ENCODE data around the gene PRDX6.

Gene PRDX6

DNA sequence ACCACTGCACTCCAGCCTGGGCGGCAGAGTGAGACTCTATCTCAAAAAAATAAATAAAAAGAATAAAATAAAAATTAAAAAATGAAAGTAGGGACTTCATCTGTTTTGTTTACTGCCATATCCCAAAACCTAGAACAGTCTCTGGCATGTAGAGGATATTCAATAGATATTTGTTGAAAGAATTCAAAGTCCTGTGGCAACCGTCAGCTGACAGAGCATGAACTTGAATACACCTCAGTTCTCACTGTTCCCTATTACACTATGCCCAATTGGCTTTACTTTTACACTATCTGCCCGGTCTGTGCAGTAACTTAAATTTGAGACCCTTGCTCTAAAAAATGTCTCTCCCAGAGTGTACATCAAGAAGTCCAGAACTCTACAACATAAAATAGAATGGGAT is 46.2 kb downstream of the PRDX6 start:
- no peak overlapping the region for H3K9ac ChIP-seq (ENCODE audit: low read depth, low read length)
- H3K27me3 ChIP-seq (ENCODE audit: insufficient read depth, low read length) = no peaks in the 10 kb centered on the region
- H3K4me3 ChIP-seq (ENCODE audit: low read length) = no peak overlapping the region
- H3K27ac ChIP-seq (ENCODE audit: low read depth, low read length) = no peak overlapping the region
- no peaks in the 10 kb centered on the region for H3K9me3 ChIP-seq (ENCODE audit: insufficient read depth, low read depth, low read length)
- peaks cover 34% of the 10 kb centered on the region for H3K4me1 ChIP-seq (ENCODE audit: insufficient read depth, low read length)
- no peaks in the 10 kb centered on the region for H3K36me3 ChIP-seq (ENCODE audit: insufficient read depth, low read length)
- 94% methylated on average over 2 of the region's 3 CpGs for WGBS

DNA sequence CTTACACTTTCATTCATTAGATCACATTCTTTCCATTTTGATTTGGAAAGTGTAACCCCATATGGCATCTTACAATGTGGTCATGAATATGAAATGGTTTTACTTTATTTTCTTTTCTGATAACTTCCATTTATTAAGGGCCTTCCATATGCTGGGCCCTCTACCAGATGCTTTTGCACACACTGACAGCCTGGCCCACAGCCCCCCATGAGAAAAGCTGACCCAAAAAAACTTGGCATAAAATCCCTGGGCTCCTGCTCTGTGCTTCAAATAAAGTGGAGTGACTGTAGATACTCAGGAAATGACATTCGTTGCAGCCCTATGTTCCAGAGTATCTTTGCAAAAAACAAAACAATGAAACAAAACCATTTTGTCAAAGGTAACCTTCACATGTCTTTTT is 48.8 kb downstream of the PRDX6 start:
- peaks cover 33% of the 10 kb centered on the region for H3K4me1 ChIP-seq (ENCODE audit: insufficient read depth, low read length)
- no peak overlapping the region for H3K4me3 ChIP-seq (ENCODE audit: low read length)
- H3K9ac ChIP-seq (ENCODE audit: low read depth, low read length) = no peak overlapping the region
- WGBS = 88% methylated on average over 1 of the region's 1 CpG
- H3K36me3 ChIP-seq (ENCODE audit: insufficient read depth, low read length) = no peaks in the 10 kb centered on the region
- no peaks in the 10 kb centered on the region for H3K9me3 ChIP-seq (ENCODE audit: insufficient read depth, low read depth, low read length)
- no peaks in the 10 kb centered on the region for H3K27me3 ChIP-seq (ENCODE audit: insufficient read depth, low read length)
- no peak overlapping the region for H3K27ac ChIP-seq (ENCODE audit: low read depth, low read length)

DNA sequence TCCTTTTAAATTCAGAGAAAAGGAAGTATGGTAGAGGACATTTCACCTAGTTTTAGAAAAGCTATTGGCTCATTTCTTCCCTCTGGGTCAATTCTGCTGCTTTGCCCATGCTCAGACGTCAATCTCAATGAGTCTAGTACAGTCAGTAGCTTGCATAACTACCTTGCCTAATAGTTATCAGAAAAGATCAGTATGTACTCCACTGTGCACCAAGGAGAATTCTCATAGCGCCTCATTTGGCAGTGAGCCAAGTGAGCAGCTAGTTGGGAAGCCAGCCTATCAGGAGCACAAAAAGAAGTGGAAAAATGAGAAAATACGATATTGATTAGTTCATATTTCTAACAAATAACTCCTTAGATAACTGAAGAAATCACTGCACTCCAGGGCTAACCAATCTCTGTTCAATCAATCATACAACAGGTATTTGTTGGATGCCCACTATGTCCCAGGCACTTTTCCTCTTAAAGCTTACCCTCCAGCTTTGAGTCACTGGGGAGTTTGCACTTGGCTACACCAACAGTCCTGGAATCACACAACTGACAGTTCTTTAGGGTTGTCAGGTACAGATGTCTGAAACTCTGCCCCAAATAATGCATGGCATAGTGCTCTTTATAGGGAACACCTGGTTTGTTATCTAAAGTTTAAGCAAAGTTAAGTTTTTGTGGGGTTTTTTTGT is 50.2 kb downstream of the PRDX6 start:
- Histone ChIP-seq H3K4me3 (ENCODE audit: low read length) (no peak overlapping the region), H3K4me1 (ENCODE audit: insufficient read depth, low read length) (peaks cover 44% of the 10 kb centered on the region), H3K9me3 (ENCODE audit: insufficient read depth, low read depth, low read length) (no peaks in the 10 kb centered on the region), H3K36me3 (ENCODE audit: insufficient read depth, low read length) (no peaks in the 10 kb centered on the region), H3K9ac (ENCODE audit: low read depth, low read length) (no peak overlapping the region), H3K27ac (ENCODE audit: low read depth, low read length) (no peak overlapping the region), H3K27me3 (ENCODE audit: insufficient read depth, low read length) (no peaks in the 10 kb centered on the region)
- 95% methylated on average over 3 of the region's 3 CpGs for WGBS

- Histone ChIP-seq H3K36me3 (ENCODE audit: insufficient read depth, low read length) (no peaks in the 10 kb centered on the region), H3K27me3 (ENCODE audit: insufficient read depth, low read length) (no peaks in the 10 kb centered on the region), H3K27ac (ENCODE audit: low read depth, low read length) (no peak overlapping the region), H3K9me3 (ENCODE audit: insufficient read depth, low read depth, low read length) (no peaks in the 10 kb centered on the region), H3K4me1 (ENCODE audit: insufficient read depth, low read length) (peaks cover 44% of the 10 kb centered on the region), H3K4me3 (ENCODE audit: low read length) (no peak overlapping the region), H3K9ac (ENCODE audit: low read depth, low read length) (no peak overlapping the region)
- WGBS = 73% methylated on average over 3 of the region's 4 CpGs
Observed at GRCh38 chr1:173529106-173529505, 52.0 kb downstream of the PRDX6 start.

GRCh38 chr1:173530795-173531693 is 53.9 kb downstream of the PRDX6 start:
- 61% methylated on average over 4 of the region's 4 CpGs for WGBS
- Histone ChIP-seq H3K9me3 (ENCODE audit: insufficient read depth, low read depth, low read length) (no peaks in the 10 kb centered on the region), H3K36me3 (ENCODE audit: insufficient read depth, low read length) (no peaks in the 10 kb centered on the region), H3K27me3 (ENCODE audit: insufficient read depth, low read length) (no peaks in the 10 kb centered on the region), H3K4me1 (ENCODE audit: insufficient read depth, low read length) (peaks cover 44% of the 10 kb centered on the region), H3K27ac (ENCODE audit: low read depth, low read length) (peak overlapping the region; percentile 46; the same call in 1 of the 2 replicates), H3K4me3 (ENCODE audit: low read length) (no peak overlapping the region), H3K9ac (ENCODE audit: low read depth, low read length) (peak overlapping the region; percentile 52)

DNA sequence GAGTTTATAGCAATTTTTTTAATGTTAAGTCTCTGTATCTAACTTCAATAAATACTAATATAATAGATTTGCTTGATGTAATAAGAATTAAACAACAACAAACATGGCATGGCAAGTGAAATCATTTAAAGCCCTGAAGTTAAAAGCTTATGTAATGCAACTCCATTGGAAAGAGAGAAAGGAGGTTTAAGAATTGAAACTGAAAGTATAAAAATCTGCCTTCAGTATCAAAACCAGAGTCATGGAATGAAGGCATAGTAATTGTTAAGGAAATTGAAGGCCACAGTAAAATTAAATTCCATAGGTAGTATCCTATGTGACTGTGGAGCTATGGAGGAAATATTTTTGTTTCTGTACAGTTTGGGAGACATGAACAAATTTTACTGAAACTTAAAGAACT is 55.1 kb downstream of the PRDX6 start:
- no peaks in the 10 kb centered on the region for H3K36me3 ChIP-seq (ENCODE audit: insufficient read depth, low read length)
- H3K4me3 ChIP-seq (ENCODE audit: low read length) = no peak overlapping the region
- H3K9me3 ChIP-seq (ENCODE audit: insufficient read depth, low read depth, low read length) = no peaks in the 10 kb centered on the region
- peaks cover 42% of the 10 kb centered on the region for H3K4me1 ChIP-seq (ENCODE audit: insufficient read depth, low read length)
- no peaks in the 10 kb centered on the region for H3K27me3 ChIP-seq (ENCODE audit: insufficient read depth, low read length)
- H3K27ac ChIP-seq (ENCODE audit: low read depth, low read length) = no peak overlapping the region
- no peak overlapping the region for H3K9ac ChIP-seq (ENCODE audit: low read depth, low read length)

GRCh38 chr1:173536223-173536622 is 59.1 kb downstream of the PRDX6 start:
- no peaks in the 10 kb centered on the region for H3K36me3 ChIP-seq (ENCODE audit: insufficient read depth, low read length)
- peaks cover 11% of the 10 kb centered on the region for H3K4me1 ChIP-seq (ENCODE audit: insufficient read depth, low read length)
- no peak overlapping the region for H3K9ac ChIP-seq (ENCODE audit: low read depth, low read length)
- no peaks in the 10 kb centered on the region for H3K27me3 ChIP-seq (ENCODE audit: insufficient read depth, low read length)
- no peak overlapping the region for H3K4me3 ChIP-seq (ENCODE audit: low read length)
- no peak overlapping the region for H3K27ac ChIP-seq (ENCODE audit: low read depth, low read length)
- no peaks in the 10 kb centered on the region for H3K9me3 ChIP-seq (ENCODE audit: insufficient read depth, low read depth, low read length)

Data from HUES64 (cell line).